Eye (tissue), 1 donor: ENCODE measurements around the gene SCN1B.
"Not testable (repeated sequence)": the region's sequence is repeated elsewhere in the genome, so short reads cannot be mapped to it uniquely, and the experiment has no call there.

ENCODE experiments used
- DNase-seq: peaks from one replicate; pipeline ENCODE4 v3.0.0-alpha.2; 2015

The SCN1B gene

DNA sequence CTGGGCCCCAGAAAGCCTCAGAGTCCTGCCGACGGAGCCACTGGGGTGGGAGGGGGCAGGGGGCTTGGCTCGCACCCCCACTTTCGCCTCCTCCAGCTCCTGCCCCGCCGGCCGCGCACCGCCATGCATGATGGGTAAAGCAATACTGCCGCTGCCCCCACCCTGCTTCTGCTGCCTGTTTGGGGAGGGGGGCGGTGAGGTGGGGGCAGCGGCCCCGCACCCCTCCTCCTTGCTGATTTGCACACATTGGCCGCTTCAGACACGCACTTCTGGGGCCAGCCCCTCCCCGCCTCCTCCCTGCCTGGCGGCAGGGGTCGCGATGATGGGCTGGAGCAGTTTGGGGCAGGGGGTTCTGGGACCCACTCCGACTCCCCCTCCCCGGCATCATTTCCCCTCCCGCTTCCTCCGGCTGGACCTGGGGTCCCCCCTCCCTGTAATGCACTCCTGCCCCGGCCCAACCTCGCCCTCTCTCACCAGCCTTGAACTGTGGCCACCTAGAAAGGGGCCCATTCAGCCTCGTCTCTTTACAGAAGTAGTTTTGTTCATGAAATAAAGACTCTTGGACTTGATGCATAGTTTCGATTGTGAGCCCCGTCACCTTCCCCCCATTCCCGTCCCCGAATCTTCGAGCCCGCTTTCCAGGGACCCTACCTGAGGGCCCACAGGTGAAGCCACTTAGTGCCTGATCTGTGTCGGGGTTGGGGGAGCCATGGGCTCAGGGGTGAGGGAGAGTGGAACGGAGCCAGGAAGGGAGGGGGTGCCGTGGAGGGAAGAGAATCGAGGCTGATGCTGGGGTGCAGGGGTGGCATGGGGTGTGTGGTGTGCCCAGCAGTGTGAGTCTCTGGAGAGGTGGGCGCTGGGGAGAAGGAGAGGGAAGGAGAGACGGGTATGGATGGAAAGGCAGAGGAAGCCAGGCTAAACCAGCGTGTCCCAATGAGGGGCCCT lies 9.9 kb downstream of the SCN1B start:
- DNase-seq, result peak; percentile 46

DNA sequence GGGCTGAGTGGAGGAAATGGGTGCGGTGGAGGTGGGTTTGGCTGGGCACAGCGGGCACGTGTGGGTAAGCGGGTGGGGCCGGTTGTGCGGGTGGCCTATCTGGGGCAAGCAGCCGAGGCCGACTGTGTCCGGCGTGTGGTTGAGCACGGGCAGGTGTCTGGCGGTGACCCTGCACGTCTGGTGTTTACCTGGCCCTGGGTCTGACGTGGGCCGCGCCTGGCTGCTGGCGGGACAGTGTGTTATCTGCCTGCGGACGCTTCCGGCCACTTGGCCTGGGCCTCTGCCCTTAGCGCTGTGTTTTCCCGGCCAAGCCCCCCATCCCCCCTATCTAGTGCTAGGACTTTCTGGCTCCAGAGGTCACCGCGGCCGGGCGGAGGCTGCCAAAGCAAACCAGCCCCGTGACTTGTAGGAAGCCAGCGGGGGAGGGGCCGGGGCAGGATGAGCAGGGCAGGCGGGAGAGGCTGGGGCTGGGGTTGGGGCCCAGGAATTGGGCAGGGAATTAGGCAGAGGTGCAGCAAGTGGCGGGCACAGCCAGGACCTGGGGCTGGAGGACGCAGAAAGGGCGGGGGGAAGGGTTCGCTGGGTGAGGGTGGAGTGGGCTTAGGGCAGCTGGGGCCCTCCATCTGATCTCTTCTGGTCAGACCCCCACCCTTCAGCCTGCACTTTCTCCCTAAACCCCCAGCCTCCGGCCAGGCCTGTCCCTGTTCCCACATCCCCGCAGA lies 10.7 kb downstream of the SCN1B start:
- DNase-seq, result peak; percentile 30

DNA sequence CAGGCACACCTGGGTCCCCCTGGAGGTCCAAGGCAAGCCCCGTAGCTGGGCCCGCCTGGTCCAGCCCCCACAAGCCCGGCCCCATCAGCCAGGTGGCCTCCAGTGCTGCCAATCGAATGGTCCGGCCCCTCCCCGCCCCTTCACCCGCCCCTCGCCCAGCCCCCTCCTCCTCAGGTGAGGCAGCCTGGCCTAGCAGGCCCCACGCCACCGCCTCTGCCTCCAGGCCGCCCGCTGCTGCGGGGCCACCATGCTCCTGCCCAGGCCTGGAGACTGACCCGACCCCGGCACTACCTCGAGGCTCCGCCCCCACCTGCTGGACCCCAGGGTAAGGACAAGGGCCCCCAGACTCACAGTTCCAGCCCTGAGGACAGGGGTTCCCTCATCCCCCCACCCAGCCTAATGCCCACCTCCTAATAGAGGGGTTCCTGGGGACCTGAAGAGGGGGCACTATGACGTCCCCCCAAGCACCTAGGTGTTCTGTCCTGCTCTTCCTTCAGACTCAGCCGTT lies 11.3 kb downstream of the SCN1B start, which contains the start of gene HPN:
TSS of gene HPN (plus strand) at position 174 of the 508 bp plus-strand sequence. CDS start 786 bp downstream, outside the sequence.
- DNase-seq, result no peak

DNA sequence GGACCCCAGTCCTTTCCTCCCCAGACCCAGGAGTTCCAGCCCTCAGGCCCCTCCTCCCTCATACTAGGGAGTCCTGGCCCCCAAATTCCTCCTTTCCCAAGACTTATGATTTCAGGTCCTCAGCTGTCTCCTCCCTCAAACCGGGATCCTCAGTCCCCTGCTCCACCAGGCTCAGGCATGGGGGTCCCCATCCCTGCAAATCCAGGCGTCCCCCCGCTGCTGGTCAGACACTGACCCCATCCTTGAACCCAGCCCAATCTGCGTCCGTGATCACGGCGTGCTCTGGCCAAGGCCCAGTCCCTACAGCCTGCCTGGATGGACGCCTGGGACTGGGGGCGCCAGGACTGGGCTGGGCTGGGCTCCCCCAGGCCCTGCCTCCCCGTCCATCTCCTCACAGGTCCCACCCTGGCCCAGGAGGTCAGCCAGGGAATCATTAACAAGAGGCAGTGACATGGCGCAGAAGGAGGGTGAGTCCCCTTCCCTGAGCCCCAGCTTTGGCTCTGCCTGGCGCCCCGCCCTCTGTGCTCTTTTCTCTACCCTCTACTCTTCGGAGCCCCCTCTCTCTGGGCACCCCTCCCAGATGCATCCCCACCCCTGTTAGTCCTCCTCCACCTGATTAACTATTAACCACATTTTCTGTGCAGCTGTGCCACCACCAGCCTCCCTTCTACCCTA lies 11.9 kb downstream of the SCN1B start:
- no peak for DNase-seq

DNA sequence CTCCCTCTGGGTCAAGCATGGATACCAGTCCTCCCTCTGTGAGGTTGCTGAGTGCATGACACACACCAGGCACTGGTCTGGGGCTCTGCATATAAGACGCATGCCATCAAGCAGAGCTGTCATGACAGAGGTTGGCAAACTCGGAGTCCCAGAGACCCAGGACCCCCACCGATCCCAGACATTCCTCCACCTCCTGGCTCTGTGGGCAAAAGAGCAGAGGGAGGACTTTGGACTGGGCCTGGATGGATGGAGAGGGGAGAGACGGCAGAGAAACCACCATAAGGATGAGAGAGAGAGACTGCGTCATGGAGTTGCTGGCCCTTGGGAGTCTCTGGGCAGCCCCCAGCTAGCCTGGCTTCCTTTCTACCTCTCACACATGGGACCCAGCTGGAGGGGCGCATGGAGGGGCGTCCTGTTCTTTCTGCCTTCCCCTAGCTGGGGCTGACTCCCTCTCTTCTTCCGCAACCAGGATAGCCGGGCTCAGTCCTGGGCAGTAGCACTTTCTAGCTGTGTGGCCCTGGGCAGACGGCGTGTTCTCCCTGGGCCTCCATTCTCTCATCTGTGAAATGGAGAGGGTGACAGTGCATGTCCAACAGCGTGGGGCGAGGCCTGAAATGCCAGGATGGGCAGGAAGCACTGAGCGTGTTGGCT lies 12.8 kb downstream of the SCN1B start:
- no peak for DNase-seq

DNA sequence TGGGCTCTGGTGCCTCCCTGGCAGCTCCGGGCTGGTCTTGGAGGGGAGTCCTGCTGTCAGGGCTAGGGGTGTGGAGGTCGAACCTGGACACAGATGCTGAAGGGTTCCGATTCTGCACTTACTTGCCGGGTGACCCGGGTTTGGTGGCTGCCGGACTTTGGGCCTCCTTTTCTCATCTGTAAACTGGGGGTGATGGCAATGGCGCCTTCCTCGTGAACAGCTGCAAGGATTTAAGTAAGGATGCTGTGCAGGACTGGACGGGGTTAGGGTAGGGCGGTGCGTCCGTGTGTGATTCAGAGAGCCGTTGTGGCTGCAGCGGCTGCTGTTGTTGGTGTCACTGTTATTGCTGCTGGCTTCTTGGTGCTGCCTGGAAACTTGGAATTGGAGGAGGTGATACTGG lies 13.6 kb downstream of the SCN1B start:
- no peak for DNase-seq

DNA sequence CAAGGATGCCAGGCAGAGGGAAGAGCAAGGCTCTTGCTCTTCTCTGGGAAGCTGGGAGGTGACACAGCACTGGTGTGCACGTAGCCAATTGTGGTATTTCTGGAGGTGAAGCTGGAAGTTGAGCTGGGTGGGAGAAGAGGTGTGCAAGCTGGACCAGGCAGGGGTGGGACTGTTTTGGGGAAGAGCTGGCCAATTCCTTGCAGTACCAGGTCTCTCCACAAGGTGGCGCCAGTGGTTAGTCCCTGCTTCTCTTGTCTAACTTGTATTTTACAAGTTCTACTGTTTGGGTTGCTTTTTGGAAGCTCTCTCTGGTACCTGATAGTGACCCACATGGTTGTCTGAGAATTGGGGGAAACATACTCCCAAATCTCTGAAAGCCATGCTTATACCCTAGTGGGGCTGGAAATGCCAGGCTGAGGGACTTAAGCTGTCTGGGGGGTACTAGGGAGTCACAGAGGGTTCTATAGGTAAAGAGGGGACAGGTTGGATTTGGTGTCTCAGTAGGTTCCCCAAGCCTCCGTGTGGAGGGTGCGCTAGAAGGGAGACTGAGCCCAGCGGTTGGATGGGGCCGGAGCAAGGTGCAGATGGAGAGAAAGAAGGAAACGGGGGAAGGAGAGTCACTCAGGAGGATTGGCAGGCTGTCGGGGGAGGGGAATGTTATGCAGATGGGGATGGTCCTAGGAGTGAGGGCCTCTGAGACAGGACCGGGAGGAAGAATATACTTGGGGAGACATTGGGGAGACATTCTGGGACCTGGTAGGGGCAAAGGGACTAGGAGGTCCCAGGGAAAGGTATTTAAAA lies 14.2 kb downstream of the SCN1B start:
- DNase-seq, result peak; percentile 82

DNA sequence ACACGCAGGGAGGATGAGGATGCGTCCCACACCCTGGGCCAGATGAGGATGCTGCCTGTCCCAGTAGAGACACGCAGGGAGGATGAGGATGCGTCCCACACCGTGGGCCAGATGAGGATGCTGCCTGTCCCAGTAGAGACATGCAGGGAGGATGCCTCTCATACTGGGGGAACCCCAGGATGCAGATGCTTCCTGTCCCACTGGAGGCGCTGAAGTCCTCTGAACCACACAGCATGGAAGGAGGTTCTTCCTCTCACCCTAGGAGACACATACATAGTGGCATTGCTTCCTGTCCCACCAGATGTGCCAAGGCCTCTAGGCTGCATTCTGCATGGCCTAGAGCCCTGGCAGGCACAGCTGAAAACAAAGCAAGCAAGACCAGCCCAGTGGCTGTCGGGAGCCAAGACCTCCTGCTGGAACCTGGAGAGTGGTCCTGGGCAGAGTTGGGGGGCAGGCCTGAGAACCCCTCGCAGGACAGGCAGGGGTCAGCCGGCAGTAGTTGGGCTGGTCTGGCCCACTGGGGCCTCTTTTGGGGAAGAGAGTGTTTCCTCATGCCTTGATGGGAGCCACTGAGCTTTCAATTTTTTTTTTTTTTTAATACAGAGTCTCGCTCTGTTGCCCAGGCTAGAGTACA lies 15.5 kb downstream of the SCN1B start:
- DNase-seq, result no peak

DNA sequence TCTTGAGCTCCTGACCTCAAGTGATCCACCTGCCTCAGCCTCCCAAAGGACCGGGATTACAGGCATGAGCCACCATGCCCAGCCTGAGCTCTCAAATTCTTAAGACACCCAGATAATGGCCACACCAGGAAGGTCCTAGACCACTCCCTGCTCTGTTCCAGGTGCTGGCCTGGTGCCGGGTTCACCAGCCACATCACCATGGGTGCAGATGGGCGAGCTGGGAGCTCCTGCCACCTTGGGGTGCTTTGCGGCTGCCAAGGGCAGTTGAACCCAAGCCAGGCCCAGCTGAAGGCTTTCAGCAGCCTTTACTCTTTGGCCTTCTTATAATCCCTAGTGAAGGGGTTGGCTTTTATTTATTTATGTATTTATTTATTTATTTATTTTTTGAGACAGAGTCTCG lies 16.2 kb downstream of the SCN1B start:
- no peak for DNase-seq

DNA sequence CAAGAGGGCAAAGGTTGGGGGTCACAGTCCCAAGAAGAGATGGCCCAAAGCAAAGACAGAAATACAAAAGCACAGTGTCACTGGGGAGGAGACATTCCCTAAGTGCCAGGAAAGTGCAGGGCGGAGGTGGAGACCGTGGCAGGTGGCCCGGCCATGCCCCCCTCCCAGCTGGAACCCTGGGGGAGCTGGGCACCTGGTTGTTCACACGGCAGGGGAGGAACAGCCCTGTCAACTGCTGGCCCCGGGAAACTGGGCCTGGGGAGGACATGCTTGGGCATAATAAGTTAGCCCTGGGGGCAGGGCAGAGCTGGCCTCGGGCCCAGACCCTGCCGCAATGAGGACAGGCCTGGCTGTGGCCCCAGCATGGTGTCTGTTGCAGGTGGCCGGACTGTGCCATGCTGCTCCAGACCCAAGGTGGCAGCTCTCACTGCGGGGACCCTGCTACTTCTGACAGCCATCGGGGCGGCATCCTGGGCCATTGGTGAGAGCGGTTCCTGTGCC lies 18.7 kb downstream of the SCN1B start:
- no peak for DNase-seq

DNA sequence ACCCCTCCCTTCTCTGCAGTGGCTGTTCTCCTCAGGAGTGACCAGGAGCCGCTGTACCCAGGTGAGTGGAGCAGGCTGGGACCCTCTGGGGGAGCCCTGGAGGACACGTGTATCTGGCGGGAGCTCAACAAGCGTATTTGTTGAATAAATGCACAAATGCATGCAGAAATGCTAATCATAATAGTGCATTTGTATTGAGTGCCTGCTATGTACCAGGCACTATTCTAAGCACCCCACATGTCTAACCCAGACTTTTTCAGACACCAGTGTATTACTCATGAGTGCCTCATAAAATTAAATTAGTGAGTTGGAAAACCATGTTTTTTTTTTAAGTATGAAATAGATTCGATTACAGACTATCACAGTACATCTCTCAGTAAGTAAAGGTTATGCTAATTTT lies 19.2 kb downstream of the SCN1B start:
- DNase-seq, result no peak

DNA sequence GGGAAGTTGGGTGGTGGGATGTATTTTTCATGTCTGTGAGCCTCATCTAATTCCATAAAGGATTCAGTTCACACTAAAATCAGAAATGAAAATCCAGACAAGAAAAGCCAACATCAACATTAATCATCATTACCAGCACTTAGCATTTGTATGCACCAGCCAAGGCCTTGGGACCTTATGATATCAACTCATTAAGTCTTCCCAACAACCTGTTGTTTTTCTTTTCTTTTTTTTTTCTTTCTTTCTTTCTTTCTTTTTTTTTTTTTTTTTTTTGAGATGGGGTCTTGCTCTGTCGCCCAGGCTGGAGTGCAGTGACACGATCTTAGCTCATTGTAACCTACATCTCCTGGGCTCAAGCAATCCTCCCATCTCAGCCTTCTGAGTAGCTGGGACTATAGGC lies 20.4 kb downstream of the SCN1B start:
- DNase-seq, result not testable (repeated sequence)

DNA sequence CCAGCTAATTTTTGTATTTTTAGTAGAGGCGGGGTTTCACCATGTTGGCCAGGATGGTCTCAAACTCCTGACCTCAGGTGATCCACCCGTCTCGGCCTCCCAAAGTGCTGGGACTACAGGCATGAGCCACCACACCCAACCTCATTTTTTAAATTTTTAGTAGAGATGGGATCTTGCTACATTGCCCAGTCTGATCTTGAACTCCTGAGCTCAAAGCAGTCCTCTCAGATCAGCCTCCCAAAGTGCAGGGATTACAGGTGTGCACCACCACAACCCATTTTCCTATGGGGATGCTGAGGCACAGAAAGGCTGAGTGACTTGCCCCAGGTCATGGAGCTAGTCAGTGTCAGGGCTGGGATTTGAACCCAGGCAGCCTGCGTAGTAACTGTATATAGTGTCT lies 21.0 kb downstream of the SCN1B start:
- DNase-seq, result not testable (repeated sequence)

DNA sequence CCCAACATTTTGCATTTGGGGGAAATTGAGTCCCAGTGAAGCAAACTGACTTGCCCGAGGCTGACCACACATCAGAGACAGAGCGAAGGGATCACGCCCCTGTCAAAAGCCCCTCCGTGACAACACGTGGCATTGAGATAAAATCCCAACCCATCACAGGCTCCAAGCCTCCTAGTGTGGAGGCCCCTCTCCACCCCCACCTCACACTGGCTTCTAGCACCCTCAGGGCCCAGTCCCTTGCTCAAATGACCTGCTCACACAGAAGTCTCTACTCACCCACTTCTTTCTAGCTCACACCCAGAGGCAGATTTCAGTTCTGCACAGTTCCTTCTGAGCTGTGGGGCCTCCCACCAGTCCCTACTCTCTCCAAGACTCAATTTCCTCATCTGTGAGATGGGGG lies 21.5 kb downstream of the SCN1B start:
- DNase-seq, result no peak

DNA sequence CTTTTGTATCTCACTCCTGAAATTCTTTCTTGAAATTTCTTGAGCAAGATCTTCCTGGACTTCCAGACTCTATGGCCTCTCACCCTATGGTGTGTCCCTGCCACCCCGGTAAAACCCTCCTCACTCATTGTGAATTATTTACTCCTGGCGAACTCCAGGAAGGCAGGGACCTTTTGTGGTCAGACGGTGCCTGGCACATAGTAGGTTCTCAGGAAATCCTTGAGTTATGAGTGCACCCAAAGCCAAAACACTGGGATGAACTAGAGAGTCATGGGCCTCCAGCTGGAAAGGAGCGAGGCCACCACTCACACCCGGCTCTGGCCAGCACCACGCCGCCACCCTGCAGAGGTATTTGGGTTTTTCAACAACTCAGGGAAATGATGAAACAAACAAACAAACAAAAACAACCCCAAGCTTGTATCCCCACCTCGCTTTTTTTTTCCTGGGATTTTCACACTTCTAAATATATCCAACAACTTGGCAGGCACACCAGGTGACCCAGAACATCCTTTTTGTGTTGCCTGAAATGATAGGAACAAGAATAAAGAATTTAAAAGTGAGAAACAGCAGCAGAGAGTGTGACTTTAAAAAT lies 22.4 kb downstream of the SCN1B start:
- DNase-seq, result no peak

DNA sequence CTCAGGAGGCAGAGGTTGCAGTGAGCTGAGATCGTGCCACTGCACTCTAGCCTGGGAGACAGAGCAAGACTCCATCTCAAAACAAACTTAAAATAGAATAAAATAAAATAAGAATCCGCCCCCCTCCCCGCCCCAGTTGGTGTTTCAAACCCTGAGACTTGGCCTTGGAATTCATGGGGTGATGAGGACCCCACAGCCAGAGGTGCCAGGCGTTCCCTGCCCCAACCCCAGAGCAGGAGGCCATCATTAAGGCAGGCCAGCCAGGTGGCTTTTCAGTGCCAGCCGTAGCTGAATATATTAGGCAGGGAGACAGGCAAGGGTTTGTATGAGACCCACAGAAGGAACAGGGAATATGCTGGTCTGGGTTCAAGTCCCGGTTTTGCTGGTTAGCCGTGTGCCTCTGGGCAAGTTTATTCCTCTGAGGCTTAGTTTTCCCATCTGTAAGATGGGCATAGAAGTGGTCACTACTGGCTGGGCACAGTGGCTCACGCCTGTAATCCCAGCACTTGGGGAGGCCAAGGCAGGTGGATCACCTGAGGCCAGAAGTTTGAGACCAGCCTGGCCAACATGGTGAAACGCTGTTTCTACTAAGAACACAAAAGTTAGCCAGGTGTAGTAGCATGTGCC lies 23.5 kb downstream of the SCN1B start:
- DNase-seq, result no peak

DNA sequence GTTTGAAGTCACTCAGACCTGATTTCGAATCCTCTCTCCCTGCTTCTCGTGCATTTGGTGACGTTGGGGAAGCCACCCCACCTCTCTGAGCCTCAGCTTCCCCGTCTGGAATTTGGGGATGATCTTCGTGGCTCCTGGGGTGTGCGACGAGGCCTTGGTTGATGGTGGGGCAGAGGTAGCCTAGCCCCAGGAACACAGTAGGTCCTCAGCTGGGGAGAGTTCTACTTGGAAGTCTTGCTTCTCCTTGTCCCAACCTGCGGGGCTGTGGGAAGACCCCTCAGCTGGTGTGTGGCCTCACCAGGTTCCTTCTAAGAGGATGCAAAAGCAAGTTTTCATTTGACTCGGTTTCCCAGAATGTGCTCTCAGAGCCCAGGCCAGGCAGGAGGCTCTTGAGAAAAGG lies 24.4 kb downstream of the SCN1B start:
- no peak for DNase-seq

DNA sequence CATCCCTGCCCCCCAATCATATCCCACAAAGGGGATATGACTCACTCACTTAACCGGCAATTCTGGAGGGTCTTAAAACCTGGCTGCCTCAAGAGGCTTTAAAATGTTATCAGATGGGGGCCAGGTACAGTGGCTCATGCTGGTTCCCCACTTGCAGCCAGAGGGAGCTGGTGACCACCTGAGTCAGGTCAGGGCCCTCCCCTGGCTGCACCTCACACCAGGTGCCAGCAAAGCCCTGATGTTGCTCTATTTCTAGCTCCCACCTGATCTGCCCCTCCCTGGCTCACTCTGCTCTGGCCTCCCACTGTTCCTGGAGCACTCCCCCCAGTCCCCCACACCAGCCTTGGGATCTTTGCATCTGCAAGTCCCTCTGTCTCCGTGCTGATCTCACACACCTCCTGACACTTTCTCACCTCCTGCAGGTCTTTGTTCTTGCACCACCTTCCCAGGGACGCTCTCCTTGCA lies 25.5 kb downstream of the SCN1B start:
- no peak for DNase-seq

DNA sequence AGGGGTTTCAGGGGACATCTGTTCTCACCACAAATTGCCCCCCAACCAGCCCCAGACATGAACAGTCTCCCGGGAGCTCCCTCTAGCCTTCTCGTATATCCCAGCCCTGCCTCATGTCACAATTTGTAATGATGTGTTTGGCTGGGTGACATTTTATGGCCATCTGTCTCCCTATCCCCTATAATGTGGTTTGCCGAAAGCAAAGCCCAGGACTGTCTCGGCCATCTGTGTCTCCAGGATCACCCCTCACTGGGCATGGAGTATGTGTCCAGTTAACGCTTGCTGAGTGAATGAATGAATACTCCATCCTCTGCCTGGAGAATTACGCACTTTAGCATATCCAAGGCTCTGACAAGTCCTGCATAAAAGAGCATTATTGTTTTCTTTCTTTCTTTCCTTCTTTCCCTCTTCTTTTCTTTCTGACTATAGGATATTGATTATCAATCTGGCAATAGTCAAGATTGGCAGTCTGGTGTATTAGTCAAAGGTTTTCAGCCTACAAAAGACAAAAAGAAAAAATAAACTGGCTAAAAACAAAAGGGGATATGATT lies 26.3 kb downstream of the SCN1B start:
- DNase-seq, result no peak

DNA sequence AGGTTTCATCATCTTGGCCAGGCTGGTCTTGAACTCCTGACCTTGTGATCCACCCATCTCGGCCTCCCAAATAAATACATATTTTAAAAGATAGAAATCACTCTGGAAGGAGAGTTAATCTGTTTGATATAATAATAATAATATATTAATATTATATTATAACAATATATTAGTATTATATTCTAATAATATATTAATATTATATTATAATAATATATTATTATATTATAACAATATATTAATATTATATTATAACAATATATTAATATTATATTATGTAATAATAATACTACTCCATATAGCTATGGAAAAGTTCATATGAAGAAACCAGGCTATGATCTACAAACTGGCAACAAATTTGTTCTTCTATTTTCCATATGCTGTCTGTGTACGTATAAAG lies 28.1 kb downstream of the SCN1B start:
- DNase-seq, result no peak
